ENCODE measurements around the gene FAM24B.
"Not testable (repeated sequence)": the region's sequence is repeated elsewhere in the genome, so short reads cannot be mapped to it uniquely, and the experiment has no call there.

The FAM24B gene, protein sequence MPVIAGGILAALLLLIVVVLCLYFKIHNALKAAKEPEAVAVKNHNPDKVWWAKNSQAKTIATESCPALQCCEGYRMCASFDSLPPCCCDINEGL

DNA sequence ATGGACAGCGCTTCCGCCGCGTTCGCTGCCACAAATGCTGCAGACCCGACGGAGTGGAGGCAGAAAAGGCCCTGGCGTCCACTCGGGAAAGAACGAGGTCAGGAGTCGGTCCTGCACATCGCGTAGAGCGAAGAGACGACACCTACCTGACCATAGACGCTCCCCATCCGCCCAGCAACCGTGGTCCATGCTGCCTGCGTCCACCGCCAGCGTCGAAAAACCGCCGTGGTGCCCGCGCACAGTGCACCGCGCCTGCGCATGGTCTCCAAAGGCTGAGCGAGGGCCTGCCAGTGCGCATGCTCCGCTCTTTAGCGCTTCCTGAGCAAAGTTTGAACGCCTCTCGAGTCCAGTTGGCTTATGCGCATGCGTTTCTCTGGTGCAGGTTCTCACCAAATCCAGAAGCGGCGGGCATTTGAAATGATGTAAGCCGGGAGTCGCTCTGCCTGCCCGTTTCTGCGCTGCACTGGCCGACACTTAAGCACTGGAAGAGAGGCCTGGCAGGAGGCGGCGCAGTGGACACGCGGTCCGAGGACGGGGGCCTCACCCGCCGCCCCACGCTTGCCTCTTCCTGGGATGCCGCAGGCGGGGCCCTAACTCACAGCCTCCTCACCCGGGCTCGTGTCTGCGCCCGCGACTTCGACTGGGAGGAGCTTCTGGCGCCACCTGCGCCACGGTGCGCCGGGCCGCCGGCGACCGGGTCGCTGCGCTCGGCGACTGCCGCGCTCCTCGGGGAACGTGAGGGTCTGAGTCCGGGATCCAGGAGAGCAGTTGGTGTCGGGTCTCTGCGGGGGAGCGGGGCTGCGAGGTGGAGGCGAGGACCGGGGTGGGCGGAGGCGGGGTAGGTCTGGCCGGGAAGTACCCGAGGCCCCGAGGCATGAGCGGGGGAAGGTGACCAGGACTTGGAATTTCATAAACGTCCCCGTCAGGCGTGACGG is at the start of gene FAM24B:
Gene FAM24B (minus strand): TSS at position 243 of the 935 bp plus-strand sequence. CDS start 29,066 bp downstream, outside the sequence.
- peak; percentile 51 for DNase-seq

DNA sequence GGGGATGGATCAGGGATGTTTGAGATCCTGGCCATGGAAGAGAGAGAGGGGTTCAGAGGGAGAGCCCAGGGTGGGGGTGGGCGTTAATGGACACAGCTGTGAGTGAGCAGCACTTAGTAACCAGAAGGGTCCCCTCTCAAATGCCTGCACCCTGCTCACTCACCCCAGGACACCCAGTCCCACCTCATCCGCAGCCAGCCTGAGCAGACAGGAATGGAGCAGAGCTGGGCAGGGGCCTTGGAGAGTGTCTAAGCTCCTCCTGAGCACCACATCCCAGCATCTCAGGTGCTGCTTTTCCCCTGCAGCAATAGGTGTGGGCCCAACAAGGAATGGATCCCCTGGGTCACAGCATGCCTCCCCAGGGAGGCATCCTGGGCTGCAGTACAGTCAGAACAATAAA is 36.3 kb upstream of the FAM24B start:
- DNase-seq = no peak

DNA sequence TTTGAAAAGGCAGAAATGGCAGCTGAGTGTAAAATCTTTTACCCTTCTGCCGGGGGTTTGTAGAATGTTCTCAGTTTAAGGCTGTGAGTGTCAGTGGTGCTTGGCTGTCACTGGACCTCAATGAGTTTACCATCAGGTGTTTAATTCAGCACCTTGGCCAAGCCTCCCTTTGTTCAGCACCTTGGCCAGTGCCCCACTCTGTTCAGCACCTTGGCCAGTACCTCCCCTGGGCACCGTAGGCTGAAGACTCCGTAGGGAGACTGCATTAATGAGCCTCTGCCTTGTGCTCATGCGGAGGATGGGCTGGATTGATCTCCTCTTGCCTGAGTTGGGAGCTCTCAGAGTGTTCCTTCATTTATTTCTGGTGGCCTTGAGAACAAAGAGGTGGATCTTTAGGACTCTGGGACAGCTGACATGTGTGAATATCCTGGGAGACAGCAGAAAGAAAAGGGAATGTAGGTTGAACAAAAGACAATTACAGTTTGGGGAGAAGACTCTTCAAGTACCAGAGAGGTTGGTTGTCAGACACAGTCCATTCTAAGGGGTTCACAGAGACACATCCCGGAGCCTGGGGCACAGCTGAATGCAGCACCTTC is 32.6 kb upstream of the FAM24B start:
- peak; percentile 24 for DNase-seq

DNA sequence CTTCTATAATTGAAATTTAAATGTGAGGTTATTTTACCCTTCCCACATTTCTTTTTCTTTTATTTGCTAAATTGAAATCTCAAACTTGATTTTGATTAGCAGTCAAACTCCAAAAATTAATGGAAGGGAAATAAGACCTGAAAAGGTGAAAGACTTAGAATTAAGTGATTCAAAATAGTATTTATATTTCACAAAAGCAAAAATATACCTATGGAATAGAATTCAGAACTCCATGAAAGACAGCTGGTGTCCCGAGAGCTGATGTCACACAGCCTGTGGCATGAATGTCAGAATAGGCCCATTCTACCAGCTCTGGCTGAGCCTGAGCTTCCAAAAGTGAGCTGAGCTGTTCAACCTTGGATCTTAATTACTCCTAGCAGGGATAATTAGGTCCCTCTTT is 30.9 kb upstream of the FAM24B start, which contains the start of gene FAM24A:
Gene FAM24A (plus strand): TSS at position 301 of the 400 bp plus-strand sequence. CDS start 1,025 bp downstream, outside the sequence.
- no peak for DNase-seq

DNA sequence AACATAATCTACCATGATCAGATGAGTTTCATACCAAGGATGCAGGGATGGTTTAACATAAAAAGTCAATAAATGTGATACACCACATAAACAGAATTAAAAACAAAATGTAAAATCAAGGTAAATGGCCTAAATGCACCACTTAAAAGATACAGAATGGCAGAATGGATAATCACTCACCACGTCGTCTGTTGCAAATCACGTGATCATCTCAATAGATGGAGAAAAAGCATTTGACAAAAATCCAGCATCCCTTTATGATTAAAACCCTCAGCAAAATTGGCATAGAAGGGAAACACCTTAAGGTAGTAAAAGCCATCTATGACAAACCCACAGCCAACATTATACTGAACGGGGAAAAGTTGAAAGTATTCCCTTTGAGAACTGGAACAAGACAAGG is 24.5 kb upstream of the FAM24B start:
- not testable (repeated sequence) for DNase-seq

DNA sequence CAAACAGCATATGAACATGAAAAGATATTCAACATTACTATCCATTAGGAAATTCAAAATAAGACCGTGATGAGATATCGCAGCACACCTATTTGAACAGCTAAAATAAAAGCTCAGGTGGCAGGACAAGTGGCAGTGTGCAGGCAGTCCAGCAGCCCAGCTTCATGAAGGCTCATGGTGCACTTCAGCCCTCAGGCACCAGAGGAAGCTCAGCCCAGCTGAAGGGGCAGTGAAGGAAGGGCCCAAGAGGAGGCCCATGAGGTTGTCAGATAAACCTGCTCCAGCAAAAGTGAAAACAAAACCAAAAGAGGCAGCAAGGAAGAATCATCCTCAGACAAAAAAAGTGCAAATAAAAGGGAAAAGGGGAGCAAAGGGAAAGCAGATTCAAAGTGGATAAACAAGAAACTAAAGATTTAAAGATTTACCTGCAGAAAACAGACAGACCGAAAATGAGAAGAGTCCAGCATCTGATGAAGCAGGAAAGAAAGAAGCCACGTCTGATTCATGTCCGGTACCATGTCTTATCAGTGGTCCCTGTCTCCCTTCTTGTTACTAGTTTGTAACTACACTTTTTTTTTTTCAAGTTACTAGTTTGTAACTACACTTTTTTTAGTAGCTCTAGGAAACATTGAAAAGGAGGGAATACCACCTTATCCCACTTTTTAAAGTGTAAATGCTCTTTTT is 15.0 kb upstream of the FAM24B start:
- no peak for DNase-seq

DNA sequence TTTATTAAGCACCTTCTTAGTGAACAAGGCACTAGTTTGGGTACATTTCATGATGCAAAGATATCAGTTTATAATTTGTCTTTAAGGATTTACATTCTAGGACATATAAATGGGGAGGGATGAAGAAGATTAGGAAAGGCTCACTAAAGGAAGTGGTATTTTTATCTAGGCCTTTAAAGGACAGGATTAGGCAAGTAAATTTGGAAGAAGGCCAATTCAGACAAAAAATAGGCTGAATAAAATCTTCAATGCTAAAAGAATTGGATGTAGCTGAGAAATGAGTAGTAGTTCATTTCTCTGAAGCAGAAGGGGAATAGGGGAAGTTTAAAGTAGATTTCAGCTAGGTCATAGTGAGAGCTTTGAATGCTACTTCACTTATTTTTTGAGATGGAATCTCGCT is 4.8 kb upstream of the FAM24B start:
- DNase-seq = no peak

DNA sequence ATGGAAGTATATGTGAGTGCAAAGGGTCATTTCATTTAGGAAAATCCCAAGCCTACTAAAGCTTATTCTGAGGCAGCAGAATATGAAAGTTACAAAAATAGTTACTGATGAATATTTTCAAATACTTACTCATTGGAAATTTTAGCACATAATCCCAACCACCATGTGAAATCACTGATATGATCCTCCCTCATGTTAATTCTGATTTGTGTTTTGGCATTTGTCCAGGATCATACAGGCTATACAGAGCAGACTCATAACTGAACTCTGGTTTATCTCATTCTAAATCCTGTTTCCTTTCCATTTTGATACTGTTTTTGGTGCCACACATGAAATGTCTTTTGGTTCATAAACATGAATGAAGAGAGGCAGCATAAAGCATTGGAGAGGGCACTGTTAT is 3.4 kb upstream of the FAM24B start:
- DNase-seq = no peak

DNA sequence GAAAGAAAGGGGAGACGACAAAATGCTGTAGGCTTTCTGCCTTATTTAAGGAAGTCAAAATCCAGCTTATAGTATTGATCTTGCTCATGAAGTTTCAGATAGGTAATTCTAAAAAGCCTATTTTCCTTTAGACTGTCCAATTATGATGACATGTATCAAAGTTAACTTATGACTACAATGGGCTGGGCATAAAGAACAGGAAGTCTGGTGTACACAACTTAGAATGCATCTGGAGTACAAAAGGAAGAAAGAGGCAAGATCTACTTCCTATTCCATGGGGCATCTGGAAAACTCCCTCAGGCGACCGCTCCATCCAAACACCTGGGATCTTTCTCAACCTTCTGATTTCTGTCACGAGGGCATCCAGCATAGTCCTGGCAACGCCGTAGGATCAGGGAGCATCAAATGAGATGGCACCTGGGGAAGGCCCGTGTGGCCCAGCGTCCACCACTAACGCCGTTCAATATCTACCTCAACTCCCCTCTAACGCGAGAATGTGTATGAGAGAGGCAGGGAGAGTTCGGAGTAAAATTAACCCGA is 512 bp downstream of the FAM24B start:
- DNase-seq = no peak

DNA sequence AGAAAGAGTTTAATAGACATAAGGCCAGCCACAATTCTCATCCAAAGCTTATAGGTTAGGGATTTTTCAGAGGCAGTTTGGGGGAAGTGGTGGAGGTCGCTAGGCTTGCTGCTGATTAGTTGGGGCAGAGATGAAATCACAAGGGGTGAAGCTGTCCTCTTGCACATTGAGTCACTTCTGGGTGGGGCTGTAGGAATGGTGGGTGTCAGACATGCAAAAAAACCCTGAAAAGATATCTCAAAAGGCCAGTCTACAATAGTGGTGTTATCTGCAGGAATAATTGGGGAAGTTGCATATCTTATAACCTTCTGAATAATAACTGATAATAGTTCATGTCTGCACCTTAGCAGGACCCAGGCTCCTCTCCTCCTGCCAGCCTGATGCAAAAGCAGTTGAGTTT is 2.1 kb downstream of the FAM24B start:
- no peak for DNase-seq

DNA sequence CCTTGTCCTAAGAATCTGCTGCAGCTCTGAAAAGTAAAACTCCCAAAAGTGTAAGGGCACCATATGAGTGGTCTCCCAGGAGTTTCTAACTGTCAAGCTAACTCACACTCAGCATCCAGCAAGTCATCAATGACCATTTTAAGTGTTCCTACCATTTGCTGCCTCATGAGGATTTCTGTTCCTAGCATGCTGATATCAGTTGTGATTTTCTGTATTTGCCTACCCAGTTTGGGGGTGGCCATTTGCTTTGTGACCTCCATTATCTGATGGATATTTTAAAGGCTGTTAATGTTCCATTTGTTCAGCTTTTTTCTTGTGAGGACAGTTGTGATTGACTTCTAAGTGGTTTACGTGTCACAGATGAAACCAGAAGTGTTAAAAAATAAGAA is 2.9 kb downstream of the FAM24B start:
- no peak for DNase-seq

DNA sequence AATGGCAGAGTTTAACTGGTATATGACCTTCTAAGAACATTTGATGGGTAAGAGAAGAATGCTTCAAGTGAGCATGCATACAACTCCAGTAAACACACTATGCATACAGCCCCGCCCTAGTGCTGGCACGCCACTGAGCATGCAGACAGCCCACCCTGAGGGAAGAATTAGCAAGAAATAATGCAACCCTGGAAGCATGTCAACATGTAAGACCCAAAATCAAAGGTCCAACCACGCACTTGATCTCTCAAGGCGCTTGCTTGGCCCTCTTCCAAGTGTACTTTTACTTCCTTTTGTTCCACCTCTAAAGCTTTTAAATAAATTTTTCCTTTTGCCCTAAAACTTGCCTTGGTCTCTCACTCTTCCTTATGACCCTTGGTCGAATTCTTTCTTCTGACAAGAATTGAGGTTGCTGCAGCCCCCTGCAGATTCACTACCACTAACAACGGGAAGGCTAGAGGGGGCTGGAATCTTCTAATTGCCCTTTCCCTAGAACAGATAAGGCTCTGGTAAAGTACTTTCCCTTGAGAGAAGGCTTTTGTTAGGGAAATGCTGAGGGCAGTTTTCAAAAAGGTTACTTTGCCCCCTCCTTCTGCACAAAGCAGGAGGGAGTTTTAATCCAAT is 3.4 kb downstream of the FAM24B start:
- no peak for DNase-seq

DNA sequence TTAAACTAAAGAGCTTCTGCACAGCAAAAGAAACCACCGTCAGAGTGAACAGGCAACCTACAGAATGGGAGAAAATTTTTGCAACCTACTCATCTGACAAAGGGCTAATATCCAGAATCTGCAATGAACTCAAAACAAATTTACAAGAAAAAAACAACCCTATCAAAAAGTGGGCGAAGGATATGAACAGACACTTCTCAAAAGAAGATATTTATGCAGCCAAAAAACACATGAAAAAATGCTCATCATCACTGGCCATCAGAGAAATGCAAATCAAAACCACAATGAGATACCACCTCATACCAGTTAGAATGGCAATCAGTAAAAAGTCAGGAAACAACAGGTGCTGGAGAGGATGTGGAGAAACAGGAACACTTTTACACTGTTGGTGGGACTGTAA is 7.4 kb downstream of the FAM24B start:
- DNase-seq = not testable (repeated sequence)

DNA sequence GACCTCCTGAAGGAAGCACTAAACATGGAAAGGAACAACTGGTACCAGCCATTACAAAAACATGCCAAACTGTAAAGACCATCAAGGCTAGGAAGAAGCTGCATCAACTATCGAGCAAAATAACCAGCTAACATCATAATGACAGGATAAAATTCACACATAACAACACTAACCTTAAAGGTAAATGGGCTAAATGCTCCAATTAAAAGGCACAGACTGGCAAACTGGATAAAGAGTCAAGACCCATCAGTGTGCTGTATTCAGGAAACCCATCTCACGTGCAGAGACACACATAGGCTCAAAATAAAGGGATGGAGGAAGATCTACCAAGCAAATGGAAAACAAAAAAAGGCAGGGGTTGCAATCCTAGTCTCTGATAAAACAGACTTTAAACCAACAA is 10.6 kb downstream of the FAM24B start:
- not testable (repeated sequence) for DNase-seq

DNA sequence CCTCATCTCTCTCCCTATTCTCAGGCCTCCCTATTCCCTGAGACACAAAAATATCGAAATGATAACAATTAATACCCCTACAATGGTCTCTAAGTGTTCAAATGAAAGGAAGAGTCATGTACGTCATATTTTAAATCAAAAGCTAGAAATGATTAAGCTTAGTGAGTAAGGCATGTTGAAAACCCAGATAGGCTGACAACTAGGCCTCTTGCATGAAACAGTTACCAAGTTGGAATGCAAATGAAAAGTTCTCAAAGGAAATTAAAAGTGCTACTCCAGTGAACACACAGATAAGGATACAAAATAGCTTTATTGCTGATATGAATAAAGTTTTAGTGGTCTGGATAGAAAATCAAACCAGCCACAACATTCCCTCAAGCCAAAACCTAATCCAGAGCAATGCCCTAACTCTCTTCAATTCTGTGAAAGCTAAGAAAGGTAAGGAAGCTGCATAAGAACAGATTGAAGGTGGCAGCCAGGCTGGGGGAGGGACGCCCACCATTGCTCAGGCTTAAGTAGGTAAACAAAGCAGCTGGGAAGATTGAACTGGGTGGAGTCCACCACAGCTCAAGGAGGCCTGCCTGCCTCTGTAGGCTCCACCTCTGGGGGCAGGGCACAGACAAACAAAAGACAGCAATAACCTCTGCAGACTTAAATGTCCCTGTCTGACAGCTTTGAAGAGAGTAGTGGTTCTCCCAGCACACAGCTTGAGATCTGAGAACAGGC is 12.5 kb downstream of the FAM24B start:
- DNase-seq = not testable (repeated sequence)

DNA sequence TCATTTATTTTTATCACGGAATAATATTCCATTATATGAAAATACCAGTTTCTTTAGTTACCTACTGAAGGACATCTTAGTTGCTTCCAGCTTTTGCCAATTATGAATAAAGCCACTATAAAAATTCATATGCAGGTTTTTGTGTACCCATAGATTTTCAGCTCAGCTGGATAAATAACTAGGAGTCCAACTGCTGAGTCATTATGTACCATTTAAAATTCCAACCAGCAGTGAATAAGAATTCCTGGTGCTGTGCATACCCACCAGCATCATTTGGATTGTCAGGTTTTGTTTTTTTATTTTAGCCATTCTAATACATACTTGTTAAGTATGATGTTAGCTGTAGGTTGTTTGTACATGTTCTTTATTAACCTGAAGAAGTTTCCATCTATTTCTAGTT is 14.5 kb downstream of the FAM24B start:
- DNase-seq = no peak

DNA sequence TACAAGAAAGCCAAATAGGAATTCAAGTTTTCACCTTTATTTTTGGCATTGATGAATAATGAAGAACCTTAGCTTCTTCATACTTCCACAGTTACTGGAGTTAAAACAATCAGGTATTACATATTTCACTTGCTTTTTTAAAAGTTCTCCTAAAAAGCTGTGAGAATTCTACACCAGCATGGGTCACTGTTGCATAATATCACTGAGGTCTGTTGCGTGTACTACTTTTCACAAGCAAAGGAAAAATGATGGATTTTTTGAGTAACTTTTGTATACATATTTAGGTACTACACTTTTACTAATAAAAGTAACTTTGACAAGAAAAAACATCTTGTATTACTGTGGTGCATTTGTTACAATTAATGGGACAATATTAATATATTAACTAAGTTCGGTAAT is 15.2 kb downstream of the FAM24B start:
- no peak for DNase-seq

DNA sequence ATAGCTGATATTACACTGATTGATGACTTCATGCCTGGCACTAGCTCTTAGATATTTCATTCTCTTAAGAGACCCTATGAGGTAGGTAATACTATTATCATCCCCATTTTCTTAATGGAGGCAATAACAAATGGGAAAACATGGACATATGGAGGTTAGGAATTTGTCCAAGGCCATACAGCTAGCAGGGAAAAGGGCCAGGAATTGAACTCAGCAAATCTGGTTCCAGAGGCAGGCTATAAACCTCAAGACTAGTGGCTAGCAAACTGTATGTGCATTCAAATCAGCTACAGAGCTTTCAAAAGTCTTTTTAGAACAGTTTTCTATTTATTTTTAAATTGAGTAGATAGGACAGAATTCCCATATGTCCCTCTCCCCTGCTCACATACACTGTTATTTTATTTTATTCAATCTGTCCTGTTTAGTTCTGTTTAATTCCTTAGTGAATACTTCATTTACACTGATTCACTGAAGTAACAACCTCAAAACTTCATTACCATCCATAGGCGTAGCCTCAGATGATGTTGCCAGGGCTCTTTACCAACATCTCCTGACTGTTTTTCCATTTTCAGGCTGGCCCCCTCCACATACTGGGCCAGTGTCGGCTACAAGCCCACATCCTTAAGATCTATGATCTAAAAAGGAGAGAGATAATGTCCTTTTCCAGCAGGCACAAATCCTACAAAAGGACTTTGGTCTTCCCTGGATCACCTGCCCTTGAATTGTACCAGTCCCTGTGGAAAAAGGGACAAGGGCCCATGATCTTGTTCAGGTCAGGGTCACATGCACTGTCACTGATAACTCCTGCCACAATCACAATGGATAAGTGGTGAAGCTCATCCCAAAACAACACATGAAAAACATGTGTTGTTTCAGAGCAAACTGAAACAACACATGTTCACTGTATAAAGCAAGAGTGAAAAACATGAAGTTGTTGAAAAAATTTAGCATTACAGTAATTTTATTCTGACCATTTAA is 15.9 kb downstream of the FAM24B start:
- DNase-seq = no peak

DNA sequence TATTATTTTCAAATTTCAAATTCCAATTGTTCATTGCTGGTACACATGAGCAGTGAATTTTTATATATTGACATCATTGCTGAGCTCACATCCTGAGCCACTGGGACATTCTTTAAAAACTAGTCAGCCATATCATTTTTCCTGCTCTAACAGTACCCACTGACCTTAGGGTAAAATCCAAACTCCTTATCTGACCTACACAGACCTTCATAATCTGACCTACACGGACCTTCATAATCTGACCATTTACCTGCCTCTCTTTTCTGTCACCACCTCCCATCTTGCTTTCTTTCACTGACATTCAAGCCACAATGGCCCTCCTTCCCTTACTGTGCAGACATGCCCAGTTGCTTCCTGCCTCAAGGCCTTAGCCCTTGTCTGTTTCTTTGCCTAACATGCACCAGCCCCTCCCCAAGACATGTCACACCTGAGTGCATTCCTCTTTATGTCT is 17.6 kb downstream of the FAM24B start:
- DNase-seq = no peak

DNA sequence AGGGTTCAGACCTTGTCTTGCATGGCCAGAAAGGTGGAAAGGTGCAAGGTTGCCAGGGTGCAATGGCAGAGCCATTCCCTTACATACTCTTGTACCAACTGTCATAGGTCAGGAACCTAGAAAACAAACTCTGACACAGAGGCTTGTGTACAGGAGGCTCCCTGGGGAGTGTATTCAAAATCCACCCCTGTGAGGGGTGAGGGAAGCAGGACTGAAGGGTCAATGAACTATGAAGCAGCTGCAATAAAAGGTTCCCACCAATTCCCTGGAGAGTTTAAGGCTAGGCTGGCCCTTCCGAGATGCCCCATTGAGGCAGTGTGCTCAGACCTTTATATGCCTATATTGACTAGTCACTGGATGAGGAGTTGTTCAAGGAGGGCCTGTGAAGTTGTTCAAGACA is 19.9 kb downstream of the FAM24B start:
- DNase-seq = no peak

DNA sequence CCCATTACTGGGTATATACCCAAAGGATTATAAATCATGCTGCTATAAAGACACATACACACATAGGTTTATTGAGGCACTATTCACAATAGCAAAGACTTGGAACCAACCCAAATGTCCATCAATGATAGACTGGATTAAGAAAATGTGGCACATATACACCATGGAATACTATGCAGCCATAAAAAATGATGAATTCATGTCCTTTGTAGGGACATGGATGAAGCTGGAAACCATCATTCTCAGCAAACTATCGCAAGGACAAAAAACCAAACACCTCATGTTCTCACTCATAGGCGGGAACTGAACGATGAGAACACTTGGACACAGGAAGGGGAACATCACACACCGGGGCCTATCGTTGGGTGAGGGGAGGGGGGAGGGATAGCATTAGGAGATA is 21.3 kb downstream of the FAM24B start:
- not testable (repeated sequence) for DNase-seq

All from 8988T (cell line).